Esophagus muscularis mucosa (tissue), 4 donors: ENCODE results near the gene PRSS8. TPM values are rescaled to one million over a fixed set of nuclear protein-coding genes. Genes with fewer than 3 reads are reported as not detected.

Experiments used
- DNase-seq: peaks from one replicate; pipeline ENCODE4 v3.0.0-alpha.2; 2017; ENCODE audit errors: extremely low spot score
- H3K27ac ChIP-seq, 4 donors: fragments of 200-600 bp; sonication (generic); replicated peaks in 1 of 4; 1 replicate in 3 of 4; 2 replicates in 1 of 4; pipeline ENCODE4 v1.5.1; 2016 to 2019; ENCODE audit warnings: mild to moderate bottlenecking in 1 of 4
- H3K27me3 ChIP-seq, 4 donors: fragments of 200-600 bp; sonication (generic); one replicate each; pipeline versions ENCODE4 v1.5.1 to v1.6.0; 2016 to 2019
- H3K36me3 ChIP-seq, 4 donors: fragments of 200-600 bp; sonication (generic); one replicate each; pipeline ENCODE4 v1.5.1; 2016 to 2019
- H3K4me1 ChIP-seq, 4 donors: fragments of 200-600 bp; sonication (generic); one replicate each; pipeline ENCODE4 v1.5.1; 2016 to 2019
- H3K4me3 ChIP-seq, 4 donors: fragments of 200-600 bp; sonication (generic); 1 replicate in 2 of 4; 2 replicates in 2 of 4; pipeline ENCODE4 v1.5.1; 2016 to 2019; ENCODE audit warnings: mild to moderate bottlenecking in 4 of 4, moderate library complexity in 1 of 4
- H3K9me3 ChIP-seq, 4 donors: fragments of 200-600 bp; sonication (generic); 1 replicate in 3 of 4; 2 replicates in 1 of 4; pipeline ENCODE4 v1.5.1; 2016 to 2019
- EP300 ChIP-seq: sonication (generic); formaldehyde crosslinking; IDR thresholded peaks from one replicate; pipeline ENCODE4 v1.6.1; 2017; ENCODE audit warnings: antibody characterized with exemption
- POLR2A ChIP-seq: fragments of 450-650 bp; IDR thresholded peaks from one replicate; pipeline ENCODE4 v1.6.1; 2017; ENCODE audit warnings: antibody characterized with exemption, moderate library complexity, mild to moderate bottlenecking, low read depth
- POLR2AphosphoS5 ChIP-seq, 2 donors: sonication (generic); formaldehyde crosslinking; IDR thresholded peaks; one replicate each; pipeline ENCODE4 v1.6.1; 2017; ENCODE audit warnings: antibody characterized with exemption in 2 of 2
- WGBS: methylation state at CpG from one replicate; pipeline ENCODE4 v1.1.5; 2018; 5-methylcytosine and 5-hydroxymethylcytosine counted together
- intact Hi-C: fragments of 100-400 bp; cut with DNase I; formaldehyde crosslinking; loops from one replicate; pipeline ENCODE4 v1.15.1; 2023
- total RNA-seq, 4 donors: library from RNA; depleted of rRNA; stranded (reverse); fragments of >200 nt; gene quantifications; one replicate each; pipeline versions ENCODE4 v1.1.0 to v1.2.1, GENCODE V29; 2016
- TF ChIP-seq, protein P1 (sequence below), 3 experiments: fragments of 200-600 bp in 2 of 3; fragments of 450-650 bp in 1 of 3; sonication (generic) in 2 of 3; IDR thresholded peaks; one replicate each; pipeline ENCODE4 v1.5.1; 2017 to 2019; ENCODE audit warnings: antibody characterized with exemption in 3 of 3, mild to moderate bottlenecking in 2 of 3, moderate library complexity in 1 of 3

PRSS8 gene
- total RNA-seq, 4 donors from 2014 or later, result 0.34 TPM; not detected in 3

DNA sequence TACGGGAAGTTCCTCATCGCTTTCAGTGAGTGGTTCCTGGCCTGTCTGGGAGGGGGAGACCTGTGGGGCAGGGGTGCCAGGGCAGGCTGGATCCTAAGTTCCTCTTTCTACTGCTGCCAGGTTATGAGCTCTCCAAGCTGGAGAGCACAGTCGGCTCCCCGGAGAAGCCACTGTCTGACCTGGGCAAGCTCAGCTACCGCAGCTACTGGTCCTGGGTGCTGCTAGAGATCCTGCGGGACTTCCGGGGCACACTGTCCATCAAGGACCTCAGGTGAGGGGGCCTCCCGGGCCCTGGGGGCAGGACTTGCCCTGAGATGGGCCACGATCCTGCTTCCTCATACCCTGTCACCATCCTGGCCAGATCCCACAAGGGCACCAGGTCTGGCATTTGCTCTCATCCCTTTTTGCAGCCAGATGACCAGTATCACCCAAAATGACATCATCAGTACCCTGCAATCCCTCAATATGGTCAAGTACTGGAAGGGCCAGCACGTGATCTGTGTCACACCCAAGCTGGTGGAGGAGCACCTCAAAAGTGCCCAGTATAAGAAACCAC lies 5.1 kb downstream of the PRSS8 start:
- TF ChIP-seq POLR2A (no peak), EP300 (no peak), POLR2AphosphoS5 (IDR thresholded peaks at IDR 0.05) (no peak)
- TF ChIP-seq, protein P1, sequence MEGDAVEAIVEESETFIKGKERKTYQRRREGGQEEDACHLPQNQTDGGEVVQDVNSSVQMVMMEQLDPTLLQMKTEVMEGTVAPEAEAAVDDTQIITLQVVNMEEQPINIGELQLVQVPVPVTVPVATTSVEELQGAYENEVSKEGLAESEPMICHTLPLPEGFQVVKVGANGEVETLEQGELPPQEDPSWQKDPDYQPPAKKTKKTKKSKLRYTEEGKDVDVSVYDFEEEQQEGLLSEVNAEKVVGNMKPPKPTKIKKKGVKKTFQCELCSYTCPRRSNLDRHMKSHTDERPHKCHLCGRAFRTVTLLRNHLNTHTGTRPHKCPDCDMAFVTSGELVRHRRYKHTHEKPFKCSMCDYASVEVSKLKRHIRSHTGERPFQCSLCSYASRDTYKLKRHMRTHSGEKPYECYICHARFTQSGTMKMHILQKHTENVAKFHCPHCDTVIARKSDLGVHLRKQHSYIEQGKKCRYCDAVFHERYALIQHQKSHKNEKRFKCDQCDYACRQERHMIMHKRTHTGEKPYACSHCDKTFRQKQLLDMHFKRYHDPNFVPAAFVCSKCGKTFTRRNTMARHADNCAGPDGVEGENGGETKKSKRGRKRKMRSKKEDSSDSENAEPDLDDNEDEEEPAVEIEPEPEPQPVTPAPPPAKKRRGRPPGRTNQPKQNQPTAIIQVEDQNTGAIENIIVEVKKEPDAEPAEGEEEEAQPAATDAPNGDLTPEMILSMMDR (IDR thresholded peaks at IDR 0.05), result no peak
- 82% methylated on average over 2 of the region's 10 CpGs for WGBS
- DNase-seq, result no peak
- intact Hi-C loops, result no loop called here
- Histone ChIP-seq H3K4me1 (peaks cover 10 to 27% (median 22%) of the 10 kb centered on the region in 4 donors), H3K27ac (peak overlapping the region in 3 of 4 donors; percentile 47 to 71 (median 63)), H3K4me3 (no peak overlapping the region), H3K9me3 (no peaks in the 10 kb centered on the region), H3K27me3 (peaks cover 0 to 10% (median 0%) of the 10 kb centered on the region in 4 donors), H3K36me3 (peaks cover 47 to 78% (median 74%) of the 10 kb centered on the region in 4 donors)

DNA sequence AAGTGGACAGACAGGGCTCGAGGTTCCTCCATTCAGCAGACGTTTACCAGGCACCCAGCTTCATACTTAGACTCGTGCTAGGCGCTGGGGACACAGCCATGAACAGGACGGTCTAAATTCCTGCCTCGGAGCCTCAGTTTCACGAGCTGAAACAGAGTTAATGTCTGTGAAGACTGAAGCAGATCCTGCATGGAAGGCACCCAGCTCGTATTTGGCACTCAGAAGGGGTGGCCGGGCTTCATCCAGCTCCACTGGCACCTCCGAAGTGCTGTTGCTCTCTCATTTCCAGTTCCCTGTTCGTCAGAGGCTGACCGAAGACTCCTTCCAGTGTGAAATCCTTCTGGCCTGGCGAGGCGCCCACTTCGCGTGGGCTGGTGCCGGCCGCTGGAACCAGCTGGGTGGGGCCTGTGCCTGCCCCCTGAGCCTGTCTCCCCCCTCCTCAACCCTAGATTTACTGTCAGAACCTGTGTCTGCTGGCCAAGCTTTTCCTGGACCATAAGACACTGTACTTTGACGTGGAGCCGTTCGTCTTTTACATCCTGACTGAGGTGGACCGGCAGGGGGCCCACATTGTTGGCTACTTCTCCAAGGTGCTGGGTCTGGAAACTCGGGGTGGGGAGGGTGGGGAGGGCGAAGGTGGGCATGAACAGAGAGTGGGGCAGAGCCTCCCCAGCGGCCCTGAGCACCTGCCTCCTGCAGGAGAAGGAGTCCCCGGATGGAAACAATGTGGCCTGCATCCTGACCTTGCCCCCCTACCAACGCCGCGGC lies 5.8 kb downstream of the PRSS8 start:
- H3K4me3 ChIP-seq, result no peak overlapping the region
- H3K4me1 ChIP-seq, result peaks cover 4 to 26% (median 17%) of the 10 kb centered on the region in 4 donors
- TF ChIP-seq POLR2AphosphoS5 (IDR thresholded peaks at IDR 0.05) (peak in 1 of 2 donors; percentile 7), EP300 (no peak)
- H3K9me3 ChIP-seq, result no peaks in the 10 kb centered on the region
- DNase-seq, result no peak
- peaks cover 48 to 84% (median 77%) of the 10 kb centered on the region in 4 donors for H3K36me3 ChIP-seq
- H3K27ac ChIP-seq, result peak overlapping the region in 3 of 4 donors; percentile 47 to 71 (median 63)
- peaks cover 0 to 4% (median 0%) of the 10 kb centered on the region in 4 donors for H3K27me3 ChIP-seq
- intact Hi-C loops, result no loop called here
- WGBS, result 50% methylated on average over 15 of the region's 29 CpGs

DNA sequence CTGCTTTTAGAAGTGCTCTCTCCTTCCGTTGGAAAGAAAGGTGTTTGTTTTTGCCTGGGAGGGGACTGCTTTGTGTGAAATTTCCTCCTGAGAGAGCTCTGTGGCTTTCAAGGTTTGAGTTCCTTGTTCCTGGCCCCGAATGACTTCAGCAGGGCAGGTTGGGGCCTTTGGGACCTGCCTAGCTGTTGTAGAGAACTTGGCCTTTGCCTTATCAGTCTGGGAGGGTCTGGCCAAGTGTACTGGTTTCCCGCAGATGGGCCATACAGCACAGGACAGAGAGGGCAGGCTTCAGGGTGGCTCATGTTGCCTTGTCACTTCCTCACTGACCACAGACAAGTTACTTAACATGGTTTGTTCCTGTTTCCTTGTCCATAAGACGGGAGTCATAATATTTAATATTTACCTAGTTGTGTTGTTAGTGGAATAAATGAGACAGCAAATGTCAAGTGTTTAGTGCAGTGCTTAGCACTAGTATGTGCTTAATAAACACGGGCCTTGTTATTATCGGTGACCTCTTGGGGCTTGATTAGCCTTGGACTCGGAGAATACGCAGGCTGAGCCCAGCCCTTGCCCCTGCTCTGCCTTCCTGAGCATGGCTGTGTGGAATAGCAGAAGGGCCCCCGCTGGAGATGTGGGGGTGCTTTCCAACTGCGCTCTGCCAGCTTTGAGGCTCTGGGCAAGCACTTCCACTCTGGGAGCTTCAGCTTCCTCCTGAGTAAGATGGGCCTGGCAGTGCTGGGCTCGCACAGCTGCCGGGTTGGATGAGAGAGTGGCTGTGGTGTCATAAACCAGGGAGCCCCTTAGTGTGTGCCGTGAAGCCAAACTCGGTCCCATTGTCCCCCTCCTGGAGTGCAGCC lies 6.6 kb downstream of the PRSS8 start:
- Histone ChIP-seq H3K27ac (peak overlapping the region; percentile 32 to 71 (median 55)), H3K4me1 (peaks cover 0 to 22% (median 13%) of the 10 kb centered on the region in 4 donors), H3K27me3 (no peaks in the 10 kb centered on the region), H3K4me3 (no peak overlapping the region), H3K9me3 (no peaks in the 10 kb centered on the region), H3K36me3 (peaks cover 53 to 90% (median 84%) of the 10 kb centered on the region in 4 donors)
- TF ChIP-seq POLR2A (no peak), POLR2AphosphoS5 (IDR thresholded peaks at IDR 0.05) (no peak), EP300 (no peak)
- TF ChIP-seq, protein P1 (IDR thresholded peaks at IDR 0.05), result no peak
- 78% methylated on average over 5 of the region's 14 CpGs for WGBS
- DNase-seq, result no peak
- intact Hi-C loops, result no loop called here

DNA sequence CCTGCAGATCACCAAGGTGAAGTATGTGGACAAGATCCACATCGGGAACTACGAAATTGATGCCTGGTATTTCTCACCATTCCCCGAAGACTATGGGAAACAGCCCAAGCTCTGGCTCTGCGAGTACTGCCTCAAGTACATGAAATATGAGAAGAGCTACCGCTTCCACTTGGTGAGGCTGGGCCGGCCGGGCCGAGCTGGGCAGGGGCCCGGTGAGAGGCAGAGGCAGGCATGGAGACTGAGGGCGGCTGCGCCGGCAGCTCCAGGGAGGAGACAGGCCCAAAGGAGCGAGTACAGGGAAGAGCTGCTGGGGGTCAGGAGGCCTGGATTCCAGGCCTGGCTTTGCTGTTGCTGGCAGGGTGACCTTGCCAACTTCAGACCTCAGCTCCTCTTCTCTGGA lies 8.3 kb downstream of the PRSS8 start:
- H3K4me1 ChIP-seq, result peaks cover 0 to 22% (median 11%) of the 10 kb centered on the region in 4 donors
- TF ChIP-seq EP300 (no peak), POLR2A (no peak), POLR2AphosphoS5 (IDR thresholded peaks at IDR 0.05) (no peak)
- TF ChIP-seq, protein P1 (IDR thresholded peaks at IDR 0.05), result no peak
- intact Hi-C loops, result no loop called here
- no peak overlapping the region for H3K4me3 ChIP-seq
- peaks cover 57 to 97% (median 92%) of the 10 kb centered on the region in 4 donors for H3K36me3 ChIP-seq
- H3K27ac ChIP-seq, result no peak overlapping the region
- DNase-seq, result no peak
- no peaks in the 10 kb centered on the region for H3K27me3 ChIP-seq
- H3K9me3 ChIP-seq, result no peaks in the 10 kb centered on the region
- WGBS, result 87% methylated on average over 13 of the region's 13 CpGs

DNA sequence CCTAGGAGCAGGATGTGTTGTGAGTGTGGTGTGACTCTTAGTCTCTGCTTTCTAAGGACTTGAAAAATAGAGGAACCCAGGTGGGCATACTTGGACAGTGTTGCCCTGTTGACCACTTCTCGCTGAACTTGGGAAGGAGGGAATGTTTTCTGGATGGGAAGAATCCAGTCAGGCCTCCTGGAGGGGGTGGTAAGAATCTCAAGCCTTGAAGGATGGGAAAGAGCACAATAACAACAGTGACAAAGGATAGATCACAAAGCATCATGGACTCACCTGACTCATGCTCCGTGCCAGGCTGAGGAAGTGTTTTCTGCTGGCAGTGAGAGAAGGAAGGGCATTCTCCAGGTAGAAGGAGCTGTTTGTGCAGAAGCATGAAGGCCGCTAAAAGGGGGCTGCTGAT lies 9.7 kb downstream of the PRSS8 start:
- DNase-seq, result no peak
- TF ChIP-seq POLR2A, result no peak
- TF ChIP-seq, protein P1 (IDR thresholded peaks at IDR 0.05), result no peak
- TF ChIP-seq EP300, result no peak
- H3K36me3 ChIP-seq, result peaks cover 58 to 97% (median 92%) of the 10 kb centered on the region in 4 donors
- no peaks in the 10 kb centered on the region for H3K9me3 ChIP-seq
- no peak overlapping the region for H3K4me3 ChIP-seq
- intact Hi-C loops, result no loop called here
- H3K4me1 ChIP-seq, result peaks cover 0 to 22% (median 11%) of the 10 kb centered on the region in 4 donors
- 97% methylated on average over 3 of the region's 3 CpGs for WGBS
- no peaks in the 10 kb centered on the region for H3K27me3 ChIP-seq
- H3K27ac ChIP-seq, result no peak overlapping the region
